PC-3 (cell line): ENCODE results near the gene WSCD2. TPM values are rescaled to one million over a fixed set of nuclear protein-coding genes. Genes with fewer than 3 reads are reported as not detected.

Experiments used
- ATAC-seq: fragments of 200-7000 bp; cut with Tn5 transposase; 2 replicates; pipeline ENCODE4 v1.9.1; 2020; ENCODE audit warnings: mild to moderate bottlenecking, moderate library complexity
- BruUV-seq: library from RNA; stranded (reverse); fragments of 400-500 nt; replicated peaks from 2 replicates; lab custom pipeline; 2021; lab: Mats Ljungman, UMichigan
- CTCF ChIA-PET: fragments of 300-600 bp; sonication (Branson Sonifier 250); formaldehyde crosslinking; loops from one replicate; lab custom pipeline; 2022; ENCODE audit warnings: antibody characterized with exemption; lab: Charles Lee
- POLR2A ChIA-PET: fragments of 300-600 bp; sonication (Branson Sonifier 250); formaldehyde crosslinking; loops from one replicate; lab custom pipeline; 2022; ENCODE audit warnings: antibody characterized with exemption; ENCODE audit not compliant: unreplicated experiment; lab: Charles Lee
- DNase-seq: peaks from one replicate; pipeline ENCODE4 v3.0.0-alpha.2; 2015
- H2AFZ ChIP-seq: fragments of 300-600 bp; sonication (generic); 2 replicates; pipeline ENCODE4 v1.6.0; 2016; ENCODE audit warnings: antibody characterized with exemption, low read length
- H3F3A ChIP-seq: fragments of 300-600 bp; sonication (generic); one replicate; pipeline ENCODE4 v1.6.0; 2017; ENCODE audit warnings: antibody characterized with exemption, low read length, control low read depth, mild to moderate bottlenecking; ENCODE audit not compliant: unreplicated experiment
- H3K27ac ChIP-seq: fragments of 300-600 bp; sonication (generic); 2 replicates; pipeline ENCODE4 v1.5.1; 2016; ENCODE audit warnings: mild to moderate bottlenecking, low read length
- H3K27me3 ChIP-seq: fragments of 300-600 bp; sonication (generic); 2 replicates; pipeline ENCODE4 v1.6.1; 2016; ENCODE audit warnings: low read length, mixed read lengths
- H3K36me3 ChIP-seq: fragments of 300-600 bp; sonication (generic); 2 replicates; pipeline ENCODE4 v1.6.1; 2016; ENCODE audit warnings: low read depth, mixed run types, low read length, mixed read lengths
- H3K4me1 ChIP-seq: fragments of 300-600 bp; sonication (generic); 2 replicates; pipeline ENCODE4 v1.5.1; 2016; ENCODE audit warnings: low read length; ENCODE audit not compliant: insufficient read depth
- H3K4me2 ChIP-seq: fragments of 300-600 bp; sonication (generic); 2 replicates; pipeline ENCODE4 v1.6.0; 2016; ENCODE audit warnings: low read length
- H3K4me3 ChIP-seq: fragments of 300-600 bp; sonication (generic); 2 replicates; pipeline ENCODE4 v1.5.1; 2016; ENCODE audit warnings: mild to moderate bottlenecking, low read length, mixed read lengths
- H3K79me2 ChIP-seq: fragments of 300-600 bp; sonication (generic); 2 replicates; pipeline ENCODE4 v1.6.1; 2017; ENCODE audit warnings: low read length, mixed read lengths
- H3K9ac ChIP-seq: fragments of 300-600 bp; sonication (generic); 2 replicates; pipeline ENCODE4 v1.6.0; 2016; ENCODE audit warnings: mild to moderate bottlenecking, low read length
- H3K9me2 ChIP-seq: fragments of 300-600 bp; sonication (generic); replicated peaks from 2 replicates; pipeline ENCODE4 v1.6.1; 2016; ENCODE audit warnings: mixed run types, low read length, mixed read lengths
- H3K9me3 ChIP-seq: fragments of 300-600 bp; sonication (generic); 2 replicates; pipeline ENCODE4 v1.6.1; 2016; ENCODE audit warnings: low read length, mixed read lengths
- H4K20me1 ChIP-seq: fragments of 300-600 bp; sonication (generic); 2 replicates; pipeline ENCODE4 v1.6.1; 2016; ENCODE audit warnings: low read length, mixed read lengths
- CTCF ChIP-seq: fragments of 300-600 bp; sonication (generic); conservative IDR thresholded peaks from 2 replicates; pipeline ENCODE4 v1.5.1; 2017; ENCODE audit warnings: antibody characterized with exemption, low read depth, mild to moderate bottlenecking, low read length
- EZH2 ChIP-seq: fragments of 300-600 bp; sonication (generic); IDR thresholded peaks from one replicate; pipeline ENCODE4 v1.6.1; 2017; ENCODE audit warnings: antibody characterized with exemption, mild to moderate bottlenecking, low read length; ENCODE audit not compliant: unreplicated experiment
- EZH2phosphoT487 ChIP-seq: fragments of 300-600 bp; sonication (generic); IDR thresholded peaks from 2 replicates; pipeline ENCODE4 v1.6.1; 2018; ENCODE audit warnings: mild to moderate bottlenecking, antibody characterized with exemption, low read length, borderline replicate concordance
- intact Hi-C: fragments of 100-400 bp; cut with micrococcal nuclease; formaldehyde crosslinking; loops from 2 replicates; pipeline ENCODE4 v1.9.0; 2023
- total RNA-seq: library from RNA; depleted of rRNA; stranded (reverse); fragments of >200 nt; gene quantifications from 2 replicates; pipeline ENCODE4 v1.2.3, GENCODE V29; 2014

WSCD2 gene
- total RNA-seq, 1 experiment from 2014 or later = not detected

- no peak for ATAC-seq
These were observed 18.2 kb downstream of the WSCD2 start for GRCh38 chr12:108147279-108147678.

GRCh38 chr12:108148521-108149074, 19.5 kb downstream of the WSCD2 start:
- H3K79me2 ChIP-seq = no peaks in the 10 kb centered on the region
- no peaks in the 10 kb centered on the region for H3K36me3 ChIP-seq
- H3K9ac ChIP-seq = no peak overlapping the region
- no peak overlapping the region for H3K4me2 ChIP-seq
- H3K27ac ChIP-seq = no peak overlapping the region
- H3K27me3 ChIP-seq = peaks cover 87% of the 10 kb centered on the region
- no peak overlapping the region for H2AFZ ChIP-seq
- no peak for DNase-seq
- ATAC-seq = no peak
- BruUV-seq = no TSS peak
- no peaks in the 10 kb centered on the region for H3F3A ChIP-seq
- CTCF ChIA-PET = no interaction called here
- TF ChIP-seq CTCF = no peak
- no peak for TF ChIP-seq EZH2phosphoT487
- TF ChIP-seq EZH2 = no peak
- intact Hi-C loops = no loop called here
- POLR2A ChIA-PET = no interaction called here
- H3K4me3 ChIP-seq = no peak overlapping the region
- H3K4me1 ChIP-seq = no peaks in the 10 kb centered on the region
- no peaks in the 10 kb centered on the region for H4K20me1 ChIP-seq
- no peaks in the 10 kb centered on the region for H3K9me3 ChIP-seq
- H3K9me2 ChIP-seq = no peaks in the 10 kb centered on the region

More at GRCh38 chr12:108147279-108147678, 18.2 kb downstream of the WSCD2 start:
- Histone ChIP-seq H3K27me3 (peaks cover 81% of the 10 kb centered on the region), H4K20me1 (no peaks in the 10 kb centered on the region), H3K4me2 (no peak overlapping the region), H2AFZ (no peak overlapping the region), H3K79me2 (no peaks in the 10 kb centered on the region), H3K4me1 (no peaks in the 10 kb centered on the region), H3K9ac (no peak overlapping the region), H3K36me3 (no peaks in the 10 kb centered on the region), H3K9me2 (no peaks in the 10 kb centered on the region), H3K9me3 (no peaks in the 10 kb centered on the region), H3K4me3 (no peak overlapping the region), H3F3A (no peaks in the 10 kb centered on the region), H3K27ac (no peak overlapping the region)
- POLR2A ChIA-PET = no interaction called here
- no peak for DNase-seq
- TF ChIP-seq CTCF = no peak
- TF ChIP-seq EZH2phosphoT487 = no peak
- TF ChIP-seq EZH2 = no peak
- no TSS peak for BruUV-seq
- intact Hi-C loops = no loop called here
- CTCF ChIA-PET = no interaction called here

GRCh38 chr12:108150436-108150835, 21.3 kb downstream of the WSCD2 start:
- no peak overlapping the region for H3K4me2 ChIP-seq
- H3K9me3 ChIP-seq = no peaks in the 10 kb centered on the region
- no peaks in the 10 kb centered on the region for H3K4me1 ChIP-seq
- POLR2A ChIA-PET = no interaction called here
- ATAC-seq (no peak), DNase-seq (no peak)
- TF ChIP-seq EZH2phosphoT487 (no peak), EZH2 (no peak), CTCF (no peak)
- BruUV-seq = no TSS peak
- intact Hi-C loops = no loop called here
- no peaks in the 10 kb centered on the region for H4K20me1 ChIP-seq
- no peaks in the 10 kb centered on the region for H3K79me2 ChIP-seq
- no peak overlapping the region for H3K9ac ChIP-seq
- CTCF ChIA-PET = no interaction called here
- no peaks in the 10 kb centered on the region for H3K36me3 ChIP-seq
- H3K4me3 ChIP-seq = no peak overlapping the region
- H2AFZ ChIP-seq = no peak overlapping the region
- no peaks in the 10 kb centered on the region for H3F3A ChIP-seq
- no peak overlapping the region for H3K27ac ChIP-seq
- H3K9me2 ChIP-seq = no peaks in the 10 kb centered on the region
- H3K27me3 ChIP-seq = peaks cover 77% of the 10 kb centered on the region
